Amniotic epithelial cell (primary cell): ENCODE data around the gene NFATC2.

ENCODE experiments used
- DNase-seq: peaks from one replicate; pipeline ENCODE4 v3.0.0-alpha.2; 2010; ENCODE audit warnings: low read depth

The NFATC2 gene

DNA sequence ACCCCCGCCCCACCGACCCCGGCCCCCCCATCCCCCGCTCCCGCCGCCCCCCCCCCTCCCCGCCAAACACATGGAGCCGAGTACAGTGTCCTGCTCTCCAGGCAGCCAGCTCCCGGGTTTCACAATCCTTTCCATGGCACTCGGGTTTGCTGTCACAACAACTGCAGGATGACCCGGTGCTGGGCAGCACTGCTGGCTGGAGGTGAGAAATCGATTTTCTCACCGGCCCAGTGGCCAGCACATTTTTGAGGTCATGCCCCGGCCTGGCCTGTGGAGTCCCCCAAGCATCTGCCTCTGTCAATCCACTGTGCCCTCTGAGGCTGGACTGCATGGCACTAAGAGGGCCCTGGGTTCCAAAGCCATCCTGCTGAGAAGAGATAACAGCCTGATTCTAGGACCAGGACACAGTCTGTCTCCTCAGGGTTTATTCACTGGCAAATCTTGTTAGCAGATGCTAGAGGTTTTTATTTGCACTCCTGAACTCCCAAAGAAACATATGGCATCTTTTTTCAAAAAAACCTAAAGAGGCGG lies 129.5 kb downstream of the NFATC2 start:
- no peak for DNase-seq

- DNase-seq: peak; percentile 58
Observed at GRCh38 chr20:51412333-51412871, 130.1 kb downstream of the NFATC2 start.

- DNase-seq: no peak
Observed at GRCh38 chr20:51411870-51412269, 130.6 kb downstream of the NFATC2 start.

- no peak for DNase-seq
Observed at GRCh38 chr20:51410586-51411325, 131.8 kb downstream of the NFATC2 start.

DNA sequence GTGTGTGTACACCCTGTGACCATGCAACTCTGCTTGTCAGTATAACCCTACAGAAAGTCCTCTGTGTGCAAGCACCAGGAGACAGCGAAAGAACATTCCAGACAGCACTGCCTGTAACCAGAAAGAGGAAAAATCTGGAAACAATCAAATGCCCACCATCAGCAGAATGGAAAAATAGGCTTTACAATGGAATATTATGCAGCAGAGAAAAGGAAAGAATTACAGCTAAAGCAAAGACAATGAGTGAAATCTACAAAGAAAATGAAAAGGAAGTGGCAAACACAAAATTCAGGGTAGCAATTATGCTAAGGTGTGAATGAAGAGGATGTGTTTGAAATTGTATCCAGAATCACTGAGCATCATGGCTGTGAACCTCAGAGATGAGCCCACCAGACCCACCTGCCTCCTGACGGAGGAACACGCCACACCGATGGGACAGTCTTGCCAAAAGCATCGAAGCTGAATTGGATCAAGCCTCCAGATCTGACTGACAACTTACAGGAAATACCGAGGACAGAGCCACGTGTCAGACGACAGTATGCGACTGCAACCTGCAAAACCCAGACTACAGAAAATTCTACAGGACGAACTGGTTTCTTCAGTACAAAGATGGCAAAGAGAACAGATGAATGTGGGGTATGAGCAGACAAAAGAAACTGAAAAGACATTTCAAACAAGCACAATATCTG lies 133.2 kb downstream of the NFATC2 start:
- DNase-seq: no peak

- peak; percentile 66 for DNase-seq
Observed at GRCh38 chr20:51404297-51405060, 138.0 kb downstream of the NFATC2 start.

GRCh38 chr20:51403466-51404220 lies 138.9 kb downstream of the NFATC2 start:
- DNase-seq: no peak

DNA sequence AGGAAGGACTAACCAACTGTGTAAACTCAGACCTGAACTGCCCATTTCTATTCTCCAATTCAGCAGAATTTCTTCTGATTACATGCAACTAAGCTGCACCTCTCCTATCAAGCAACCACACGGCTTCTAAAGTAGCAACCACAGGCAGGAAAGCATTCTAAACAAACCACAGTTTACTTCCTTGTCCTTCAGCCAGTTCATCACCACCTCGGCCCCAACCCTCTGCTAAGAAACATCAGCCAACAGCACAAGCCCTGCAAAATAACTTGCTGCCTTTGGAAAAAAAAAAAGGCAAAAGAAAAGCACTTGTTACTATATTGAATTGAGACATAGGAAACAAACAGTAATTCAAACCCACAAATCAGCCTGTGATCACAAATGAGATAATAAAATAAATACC lies 140.3 kb downstream of the NFATC2 start:
- DNase-seq: peak; percentile 81

DNA sequence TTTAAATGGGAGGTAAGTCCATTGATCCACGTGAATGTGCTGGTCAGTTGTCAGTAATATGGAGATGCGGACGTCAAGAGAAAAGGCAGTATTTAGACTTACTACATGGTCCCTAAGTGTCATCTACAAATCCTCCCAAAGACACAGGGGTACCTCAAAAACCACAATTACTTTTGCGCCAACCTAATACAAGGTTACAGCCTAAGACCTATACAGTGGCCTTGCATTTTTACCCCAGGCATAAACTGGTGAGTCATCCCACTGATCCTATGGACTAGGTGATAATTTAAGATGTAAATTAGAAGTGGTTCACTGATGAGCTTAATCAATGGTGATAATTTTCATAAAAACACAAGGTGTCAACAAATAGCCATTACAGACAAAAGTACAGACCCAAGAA lies 141.0 kb downstream of the NFATC2 start:
- no peak for DNase-seq

- no peak for DNase-seq
Observed at GRCh38 chr20:51400051-51400926, 142.2 kb downstream of the NFATC2 start.

DNA sequence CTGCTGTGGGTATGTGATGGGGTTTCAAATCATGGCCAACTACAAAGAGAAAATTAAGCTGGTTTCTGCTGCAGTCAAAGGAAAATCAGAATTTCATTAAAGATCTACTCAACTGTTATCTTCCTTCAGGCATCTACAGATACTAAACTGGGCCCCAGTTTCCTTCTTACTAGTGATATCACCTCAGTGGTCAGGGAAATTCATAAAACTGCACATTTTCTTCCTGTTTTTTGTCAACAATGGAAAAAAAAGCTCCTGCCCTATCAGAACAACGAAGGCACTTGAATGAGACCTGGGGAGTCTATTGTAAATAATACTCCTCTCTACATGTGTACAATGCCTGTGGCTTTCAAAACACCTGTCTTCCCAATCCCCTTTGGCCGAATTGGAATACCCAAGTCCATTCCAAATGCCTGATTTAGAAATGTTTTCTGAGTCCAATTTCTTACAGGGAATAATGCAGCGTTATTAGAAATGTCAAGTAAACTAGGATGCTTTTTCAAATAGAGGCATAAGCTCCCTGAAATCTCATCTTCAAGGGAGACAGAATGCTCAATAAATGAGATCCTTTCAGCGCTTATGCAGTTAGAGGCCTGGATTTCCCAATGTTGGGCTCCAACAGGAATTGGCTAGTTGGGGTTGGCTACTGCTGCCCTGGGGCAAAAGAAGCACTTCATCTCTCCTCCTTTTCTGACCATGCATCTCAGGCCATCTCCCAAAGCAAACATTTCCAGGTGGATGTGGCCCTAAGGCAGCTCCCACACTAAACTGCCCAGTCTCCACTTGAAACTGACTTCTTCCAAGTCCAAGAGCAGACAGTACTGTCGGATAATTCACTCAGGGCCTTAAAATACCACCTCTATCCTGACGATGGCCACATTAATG lies 143.3 kb downstream of the NFATC2 start:
- DNase-seq: no peak

- DNase-seq: no peak
Observed at GRCh38 chr20:51398552-51398951, 144.0 kb downstream of the NFATC2 start.

DNA sequence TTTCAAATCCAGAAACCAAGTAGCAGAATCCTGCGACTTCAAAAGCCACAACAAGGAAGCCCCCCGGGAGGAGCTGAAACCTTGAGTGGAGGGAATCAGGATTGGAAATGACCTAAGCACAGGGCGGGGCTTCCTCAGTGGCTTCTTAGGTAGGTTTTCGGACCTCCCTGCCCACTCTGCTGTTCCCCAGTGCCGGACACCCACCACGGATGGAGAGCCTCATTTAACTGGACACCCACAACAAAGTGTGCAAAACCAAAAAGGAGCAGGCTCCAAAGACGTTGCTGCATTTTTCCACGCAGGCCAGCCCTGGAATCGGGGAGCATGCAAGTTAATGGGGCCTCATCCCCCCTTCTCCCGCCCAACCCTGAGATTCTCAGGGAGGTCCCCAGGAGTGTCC lies 144.4 kb downstream of the NFATC2 start:
- no peak for DNase-seq

DNA sequence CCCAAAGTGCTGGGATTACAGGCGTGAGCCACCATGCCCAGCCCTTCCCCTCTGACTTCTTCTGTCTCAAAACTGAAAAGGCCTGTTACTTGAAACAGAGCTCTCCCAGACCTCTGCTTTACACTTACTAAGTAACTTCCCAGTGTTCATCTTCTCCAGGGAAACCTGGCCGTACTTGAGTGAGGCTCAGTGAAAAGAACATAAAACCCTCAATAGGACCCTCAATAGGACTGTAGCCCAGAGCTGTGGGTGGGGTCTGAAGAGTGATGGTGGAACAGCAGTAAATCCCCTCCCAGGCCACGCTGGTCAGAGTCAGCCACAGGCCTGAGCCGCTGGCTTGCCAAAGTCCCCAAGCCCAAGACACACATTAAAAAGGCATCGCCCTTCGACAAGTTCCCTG lies 145.4 kb downstream of the NFATC2 start:
- no peak for DNase-seq

DNA sequence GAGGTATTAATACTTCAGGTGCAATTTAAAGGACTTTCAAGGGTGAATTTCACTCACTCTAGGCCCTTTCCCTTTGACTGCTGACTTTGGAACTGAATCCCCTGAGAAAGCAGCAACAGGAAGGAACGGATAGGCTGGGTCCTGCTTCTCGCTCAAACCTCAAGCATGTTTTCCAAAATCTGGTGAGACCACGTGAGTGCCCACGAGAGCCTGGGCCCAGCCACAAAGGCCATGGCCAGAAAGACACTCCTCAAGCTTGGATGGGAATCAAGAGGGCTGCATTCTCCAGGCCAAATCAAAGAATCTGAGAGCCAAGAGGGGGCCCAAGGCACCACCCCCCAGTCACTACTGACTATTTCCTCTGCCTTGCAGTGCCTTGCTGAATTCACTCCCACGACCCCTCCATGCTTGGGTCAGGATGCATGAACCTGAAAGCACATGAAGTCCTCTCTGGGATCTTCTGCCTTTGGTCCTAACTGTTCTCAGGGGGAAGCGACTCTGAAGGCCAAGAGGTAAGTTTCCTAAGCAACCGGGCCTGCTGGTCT lies 146.1 kb downstream of the NFATC2 start:
- no peak for DNase-seq

DNA sequence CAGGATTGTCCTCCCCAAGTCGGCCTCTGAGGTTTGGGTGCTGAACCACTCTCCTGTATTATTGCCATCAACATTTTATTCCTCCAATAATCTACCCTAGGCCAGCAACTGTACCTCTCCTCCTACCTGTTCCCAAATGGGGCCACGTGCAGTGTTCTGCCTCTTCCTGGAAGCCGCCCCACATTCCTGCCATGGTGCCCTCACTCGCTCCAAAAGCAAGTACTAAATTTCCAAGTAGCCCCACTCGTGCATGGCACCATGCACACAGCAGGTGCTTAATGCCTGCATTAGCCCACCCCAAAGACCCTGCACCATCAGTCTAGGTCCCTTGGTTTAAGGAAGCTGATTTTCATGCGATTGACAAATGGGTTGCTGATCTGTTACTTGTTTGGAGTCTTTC lies 147.8 kb downstream of the NFATC2 start:
- DNase-seq: no peak

DNA sequence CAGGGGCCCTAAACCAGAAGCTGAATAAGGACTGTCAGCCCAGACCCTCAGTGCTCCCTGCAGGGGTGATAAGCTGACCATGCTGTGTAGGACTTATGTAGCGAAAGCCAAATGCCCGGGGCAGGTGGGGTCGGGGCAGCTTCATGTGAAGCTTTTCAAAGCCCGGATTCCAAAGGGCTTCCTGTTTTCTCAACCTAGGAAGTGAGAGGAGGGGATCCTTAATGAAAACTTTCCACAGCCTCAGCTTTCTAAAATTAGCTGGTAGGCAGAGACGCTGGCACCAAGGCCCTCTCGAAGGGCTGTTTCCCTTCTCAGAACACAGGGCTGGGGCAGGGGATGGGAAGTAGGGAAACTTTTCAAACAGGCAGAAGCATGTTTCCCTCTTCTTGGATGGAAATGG lies 148.9 kb downstream of the NFATC2 start:
- DNase-seq: no peak

DNA sequence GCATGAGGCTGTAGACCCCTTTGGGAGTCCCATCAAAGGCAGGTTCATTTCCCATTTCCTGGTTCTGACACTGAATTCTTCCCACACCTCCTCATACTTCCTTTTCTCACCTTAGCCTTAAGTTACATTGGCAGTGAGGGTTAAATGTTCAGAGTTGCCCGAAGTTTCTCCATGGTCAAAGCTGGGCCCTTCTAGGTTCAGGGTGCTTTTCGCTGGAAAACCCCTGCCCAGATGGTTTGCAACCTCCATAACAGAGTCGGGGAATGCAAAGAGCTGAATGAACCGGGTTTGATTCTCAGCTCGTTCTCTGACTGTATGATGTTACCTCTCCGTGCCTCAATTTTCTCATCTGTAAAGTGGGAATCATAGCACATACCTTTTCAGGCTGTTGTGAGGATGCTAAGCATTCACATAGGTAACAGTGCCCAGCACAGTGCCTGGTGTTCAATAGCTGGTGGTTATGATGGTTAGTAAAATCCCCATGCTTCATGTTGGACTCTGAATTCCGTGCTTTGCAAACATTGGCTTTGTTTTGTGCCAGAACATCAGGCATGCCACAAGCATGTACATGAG lies 149.8 kb downstream of the NFATC2 start:
- no peak for DNase-seq

- no peak for DNase-seq
Observed at GRCh38 chr20:51391926-51392325, 150.6 kb downstream of the NFATC2 start.
